H1 (cell line): Measurements from ENCODE around the gene INTS15. TPM values are rescaled to one million over a fixed set of nuclear protein-coding genes. Genes with fewer than 3 reads are reported as not detected.

ENCODE experiments used
- ASH2L ChIP-seq: fragments of 200-600, 300-600 bp; sonication (generic); IDR thresholded peaks from one replicate; pipeline ENCODE4 v1.7.1; 2017; ENCODE audit warnings: low read length
- CEBPB ChIP-seq: IDR thresholded peaks from 2 replicates; pipeline ENCODE4 v1.6.1; 2012; ENCODE audit warnings: low read depth, low read length
- CHD1 ChIP-seq: IDR thresholded peaks from 2 replicates; pipeline ENCODE4 v1.6.1; 2012; ENCODE audit warnings: low read depth, low read length, improper control_type of control experiment
- CTBP2 ChIP-seq: IDR thresholded peaks from 2 replicates; pipeline ENCODE4 v1.7.0; 2011; ENCODE audit warnings: borderline replicate concordance, mild to moderate bottlenecking, moderate library complexity, mixed read lengths, low read length; ENCODE audit not compliant: insufficient read depth, insufficient read length
- EGR1 ChIP-seq: IDR thresholded peaks from 2 replicates; pipeline ENCODE4 v1.6.1; 2011; ENCODE audit warnings: low read depth, low read length, borderline replicate concordance
- EP300 ChIP-seq, 2 experiments: IDR thresholded peaks; 1 replicate in 1 of 2; 2 replicates in 1 of 2; pipeline ENCODE4 v1.6.1; 2011 to 2012; ENCODE audit warnings: low read depth in 2 of 2, low read length in 2 of 2, mild to moderate bottlenecking in 2 of 2, borderline replicate concordance in 1 of 2, inconsistent platforms in 1 of 2, moderate library complexity in 1 of 2
- HDAC6 ChIP-seq: IDR thresholded peaks from one replicate; pipeline ENCODE4 v1.7.1; 2012; ENCODE audit warnings: low read depth, mild to moderate bottlenecking, inconsistent platforms, low read length, moderate library complexity
- SAP30 ChIP-seq: fragments of 300-600 bp; sonication (generic); IDR thresholded peaks from 2 replicates; pipeline ENCODE4 v1.7.1; 2012; ENCODE audit warnings: low read length, moderate library complexity, mild to moderate bottlenecking, inconsistent platforms; ENCODE audit not compliant: insufficient read depth, insufficient replicate concordance
- SP4 ChIP-seq: IDR thresholded peaks from 2 replicates; pipeline ENCODE4 v1.6.1; 2012; ENCODE audit warnings: low read length, inconsistent platforms
- TCF12 ChIP-seq: IDR thresholded peaks from 2 replicates; pipeline ENCODE4 v1.6.1; 2011; ENCODE audit warnings: low read depth, mild to moderate bottlenecking, low read length
- polyA plus RNA-seq, 7 experiments: library from polyadenylated mRNA; depleted of rRNA in 3 of 7; stranded (reverse) in 5 of 7; unstranded in 2 of 7; fragments of >200 nt in 5 of 7; fragments of 200-250 nt in 2 of 7; gene quantifications; 1 replicate in 5 of 7; 2 replicates in 1 of 7; 4 replicates in 1 of 7; pipeline versions ENCODE4 v1.2.1 to v1.2.3, GENCODE V29; 2011 to 2013; ENCODE audit warnings: missing spikeins in 2 of 7, mixed read lengths in 2 of 7
- total RNA-seq: library from RNA; stranded (reverse); fragmentation: NEBNext Ultra II Directional; extraction: Animal tissue kit (Norgen Biotek cat#: 25700); gene quantifications from 2 replicates; pipeline ENCODE4 v1.2.1, GENCODE V29; 2021

The INTS15 gene
- total and polyA plus RNA-seq, 2 of the 8 experiments (the other 6 are each of a cell fraction or from before 2014, with no cell fraction given): 23.0 to 25.7 TPM

DNA sequence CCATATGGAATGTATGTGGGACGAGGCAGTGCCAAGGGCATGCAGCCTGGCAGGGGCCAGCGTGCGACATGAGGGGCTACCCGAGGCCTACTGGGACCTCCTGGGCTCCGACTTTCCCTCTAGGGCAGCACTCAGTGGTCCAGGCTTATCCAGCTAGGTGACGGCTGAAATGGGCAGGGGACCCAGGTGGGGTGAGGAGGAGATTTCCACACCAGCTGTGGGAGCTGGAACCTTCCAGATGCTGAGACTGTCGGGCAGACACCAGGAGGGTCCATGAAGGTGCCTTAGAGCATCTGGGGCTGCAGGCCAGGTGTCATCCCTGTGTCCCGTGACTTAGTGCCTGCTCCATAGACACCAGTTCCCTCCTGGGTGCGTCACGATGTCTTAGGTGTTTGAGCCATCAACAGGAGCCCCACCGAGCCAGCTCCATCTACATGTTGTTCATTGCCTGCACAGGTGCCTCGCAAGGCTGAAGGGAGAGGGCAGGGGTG, 60.7 kb downstream of the INTS15 start (continued):
- no peak for TF ChIP-seq EP300 (IDR thresholded peaks at IDR 0.05; ENCODE audit: borderline replicate concordance in 1 of 2, low read depth in 2 of 2, low read length in 2 of 2)
- TF ChIP-seq CTBP2: no peak
- no peak for TF ChIP-seq HDAC6
- no peak for TF ChIP-seq CHD1
- no peak for TF ChIP-seq SAP30
- TF ChIP-seq CEBPB: no peak
- TF ChIP-seq SP4: no peak
- no peak for TF ChIP-seq TCF12
- no peak for TF ChIP-seq ASH2L
- TF ChIP-seq EGR1: no peak
- TF ChIP-seq, all 59 proteins: peak for 0
